Colonic mucosa (tissue), 4 donors: ENCODE results near the gene MYO5C. TPM values are rescaled to one million over a fixed set of nuclear protein-coding genes. Genes with fewer than 3 reads are reported as not detected.

Experiments
- DNase-seq: peaks from one replicate; pipeline ENCODE4 v3.0.0-alpha.2; 2020
- H3K27ac ChIP-seq: fragments of 200-600 bp; one replicate; pipeline ENCODE4 v1.8.0; 2021
- H3K27me3 ChIP-seq: fragments of 200-600 bp; one replicate; pipeline ENCODE4 v1.8.0; 2021
- H3K36me3 ChIP-seq: fragments of 200-600 bp; one replicate; pipeline ENCODE4 v1.8.0; 2021
- H3K4me1 ChIP-seq: fragments of 200-600 bp; one replicate; pipeline ENCODE4 v1.8.0; 2021; ENCODE audit warnings: mild to moderate bottlenecking
- H3K4me3 ChIP-seq: fragments of 200-600 bp; one replicate; pipeline ENCODE4 v1.8.0; 2021
- H3K9ac ChIP-seq, 2 donors: one replicate each; pipeline ENCODE4 v1.7.0; 2013; ENCODE audit warnings: control low read depth in 2 of 2, low read depth in 2 of 2, low read length in 2 of 2
- H3K9me3 ChIP-seq: fragments of 200-600 bp; one replicate; pipeline ENCODE4 v1.8.0; 2021
- CTCF ChIP-seq: fragments of 200-600 bp; IDR thresholded peaks from one replicate; pipeline ENCODE4 v1.8.0; 2022; ENCODE audit warnings: antibody characterized with exemption, mild to moderate bottlenecking
- intact Hi-C: fragments of 100-400 bp; cut with DNase I; formaldehyde crosslinking; loops from one replicate; pipeline ENCODE4 v1.14.1; 2022
- total RNA-seq, 2 donors: library from RNA; stranded (reverse); fragmentation: NEBNext Ultra II Directional in 1 of 2; extraction: Animal tissue kit (Norgen Biotek cat#: 25700) in 1 of 2; gene quantifications; one replicate each; pipeline ENCODE4 v1.2.1, GENCODE V29; 2021
- donor health status: healthy.
- donor health status: DM: no; HTN: no; CAD: no.
- donor health status: DM: no; HTN: no; CAD: no.

Gene MYO5C
- total RNA-seq, 2 donors from 2014 or later, result 71.4 to 102 TPM

- Histone ChIP-seq H3K27ac (no peak overlapping the region), H3K4me1 (no peaks in the 10 kb centered on the region), H3K4me3 (no peak overlapping the region), H3K9ac (no peak overlapping the region), H3K9me3 (no peaks in the 10 kb centered on the region), H3K36me3 (no peaks in the 10 kb centered on the region), H3K27me3 (no peaks in the 10 kb centered on the region)
- DNase-seq, result no peak
- intact Hi-C loops, result no loop called here
- no peak for TF ChIP-seq CTCF
Measured at GRCh38 chr15:52164631-52165265, 130.9 kb downstream of the MYO5C start.

GRCh38 chr15:52163321-52164190, 132.0 kb downstream of the MYO5C start:
- Histone ChIP-seq H3K4me1 (no peaks in the 10 kb centered on the region), H3K27ac (no peak overlapping the region), H3K4me3 (no peak overlapping the region), H3K27me3 (no peaks in the 10 kb centered on the region), H3K9ac (no peak overlapping the region), H3K9me3 (no peaks in the 10 kb centered on the region), H3K36me3 (no peaks in the 10 kb centered on the region)
- intact Hi-C loops, result no loop called here
- DNase-seq, result no peak
- no peak for TF ChIP-seq CTCF

- H3K27ac ChIP-seq, result no peak overlapping the region
- H3K4me3 ChIP-seq, result no peak overlapping the region
- no peaks in the 10 kb centered on the region for H3K4me1 ChIP-seq
- no peak overlapping the region for H3K9ac ChIP-seq
- intact Hi-C loops, result no loop called here
- H3K27me3 ChIP-seq, result no peaks in the 10 kb centered on the region
- TF ChIP-seq CTCF, result no peak
- DNase-seq, result no peak
- no peaks in the 10 kb centered on the region for H3K36me3 ChIP-seq
- H3K9me3 ChIP-seq, result no peaks in the 10 kb centered on the region
Measured at GRCh38 chr15:52162876-52163275, 132.7 kb downstream of the MYO5C start.

GRCh38 chr15:52162260-52162659, 133.3 kb downstream of the MYO5C start:
- Histone ChIP-seq H3K36me3 (no peaks in the 10 kb centered on the region), H3K9me3 (no peaks in the 10 kb centered on the region), H3K9ac (no peak overlapping the region), H3K4me3 (no peak overlapping the region), H3K27ac (no peak overlapping the region), H3K27me3 (no peaks in the 10 kb centered on the region), H3K4me1 (no peaks in the 10 kb centered on the region)
- DNase-seq, result no peak
- intact Hi-C loops, result no loop called here
- TF ChIP-seq CTCF, result no peak

- no peak for DNase-seq
- intact Hi-C loops, result no loop called here
- no peak overlapping the region for H3K27ac ChIP-seq
Measured at GRCh38 chr15:52161406-52161966, 134.1 kb downstream of the MYO5C start.

More at GRCh38 chr15:52161406-52161966, 134.1 kb downstream of the MYO5C start:
- Histone ChIP-seq H3K36me3 (no peaks in the 10 kb centered on the region), H3K4me1 (no peaks in the 10 kb centered on the region), H3K4me3 (no peak overlapping the region), H3K27me3 (no peaks in the 10 kb centered on the region), H3K9me3 (no peaks in the 10 kb centered on the region), H3K9ac (no peak overlapping the region)
- no peak for TF ChIP-seq CTCF
